OCI-LY1 (cell line): ENCODE measurements around the gene CDH23.

Source experiments
- H2AFZ ChIP-seq: fragments of 200-600 bp; sonication (generic), shearing (Covaris generic); 2 replicates; pipeline ENCODE4 v1.6.0; 2014; ENCODE audit warnings: antibody characterized with exemption, mild to moderate bottlenecking, low read length
- H3F3A ChIP-seq: fragments of 200-600 bp; sonication (generic), shearing (Covaris generic); 2 replicates; pipeline ENCODE4 v1.6.0; 2014; ENCODE audit warnings: mild to moderate bottlenecking, antibody characterized with exemption, low read length, moderate library complexity; ENCODE audit not compliant: insufficient read depth
- H3K27ac ChIP-seq: fragments of 200-600 bp; sonication (generic); 2 replicates; pipeline ENCODE4 v1.5.1; 2014; ENCODE audit warnings: low read length, mixed run types, mild to moderate bottlenecking, low read depth; ENCODE audit not compliant: poor library complexity, severe bottlenecking
- H3K27me3 ChIP-seq: fragments of 200-600 bp; sonication (generic); 2 replicates; pipeline ENCODE4 v1.6.0; 2014; ENCODE audit warnings: antibody characterized with exemption, mild to moderate bottlenecking, low read length, moderate library complexity; ENCODE audit not compliant: insufficient read depth
- H3K36me3 ChIP-seq: fragments of 200-600 bp; sonication (generic); 2 replicates; pipeline ENCODE4 v1.6.1; 2014; ENCODE audit warnings: mild to moderate bottlenecking, antibody characterized with exemption, low read length, moderate library complexity, mixed read lengths; ENCODE audit not compliant: insufficient read depth
- H3K4me1 ChIP-seq: fragments of 200-600 bp; sonication (generic); 2 replicates; pipeline ENCODE4 v1.5.1; 2014; ENCODE audit warnings: mild to moderate bottlenecking, low read length, moderate library complexity; ENCODE audit not compliant: insufficient read depth, severe bottlenecking
- H3K4me2 ChIP-seq: fragments of 200-600 bp; sonication (generic), shearing (Covaris generic); 2 replicates; pipeline ENCODE4 v1.6.1; 2014; ENCODE audit warnings: low read length
- H3K4me3 ChIP-seq: fragments of 200-600 bp; sonication (generic); 2 replicates; pipeline ENCODE4 v1.5.1; 2014; ENCODE audit warnings: low read length, low read depth, mild to moderate bottlenecking, mixed read lengths; ENCODE audit not compliant: poor library complexity, severe bottlenecking
- H3K79me2 ChIP-seq: fragments of 200-600 bp; shearing (Covaris generic); 2 replicates; pipeline ENCODE4 v1.6.1; 2016; ENCODE audit warnings: mixed run types, low read length, mixed read lengths; ENCODE audit not compliant: insufficient read depth
- H3K9ac ChIP-seq: fragments of 200-600 bp; sonication (generic), shearing (Covaris generic); 2 replicates; pipeline ENCODE4 v1.6.1; 2014; ENCODE audit warnings: mild to moderate bottlenecking, low read length, mixed read lengths
- H3K9me2 ChIP-seq: fragments of 200-600 bp; sonication (generic), shearing (Covaris generic); 2 replicates; pipeline ENCODE4 v1.6.1; 2014; ENCODE audit warnings: low read depth, mild to moderate bottlenecking, low read length, mixed read lengths
- H3K9me3 ChIP-seq: fragments of 200-600 bp; shearing (Covaris generic); 2 replicates; pipeline ENCODE4 v1.6.1; 2014; ENCODE audit warnings: low read length, mixed read lengths
- H4K20me1 ChIP-seq: fragments of 200-600 bp; sonication (generic), shearing (Covaris generic); 2 replicates; pipeline ENCODE4 v1.6.0; 2016; ENCODE audit warnings: mild to moderate bottlenecking, low read length; ENCODE audit not compliant: insufficient read depth
- CTCF ChIP-seq: fragments of 200-600 bp; sonication (generic), shearing (Covaris generic); IDR thresholded peaks from 2 replicates; pipeline ENCODE4 v1.5.1; 2017; ENCODE audit warnings: mild to moderate bottlenecking, antibody characterized with exemption, low read length, moderate library complexity, mixed read lengths
- EZH2 ChIP-seq: fragments of 200-600 bp; sonication (generic), shearing (Covaris generic); IDR thresholded peaks from 2 replicates; pipeline ENCODE4 v1.8.0; 2017; ENCODE audit warnings: borderline replicate concordance, mixed run types, mild to moderate bottlenecking, antibody characterized with exemption, low read length, moderate library complexity, mixed read lengths

The CDH23 gene

DNA sequence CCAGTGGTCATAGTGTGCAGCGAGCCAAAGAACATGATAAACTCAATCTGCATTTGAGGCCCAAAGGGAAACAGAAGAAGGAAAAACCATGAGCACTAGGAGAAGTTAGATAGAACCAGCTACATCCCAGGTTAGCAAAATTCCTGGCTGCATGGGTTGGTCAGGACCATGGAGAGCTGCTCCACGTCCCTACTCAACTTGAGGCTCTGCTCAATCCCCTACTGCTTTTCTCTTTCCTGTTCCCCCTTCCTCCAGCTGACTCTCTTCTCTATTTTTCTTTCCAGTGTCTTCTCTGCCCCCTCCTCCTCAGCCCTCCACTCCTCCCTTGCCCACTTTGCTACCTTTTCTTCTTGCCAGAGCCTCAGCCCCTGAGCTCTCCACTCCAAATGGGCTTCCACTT is 398.5 kb downstream of the CDH23 start:
- H3K9me2 ChIP-seq = no peaks in the 10 kb centered on the region
- H4K20me1 ChIP-seq = no peaks in the 10 kb centered on the region
- TF ChIP-seq EZH2 (no peak), CTCF (no peak)
- H3K9ac ChIP-seq = no peak overlapping the region
- H3K4me3 ChIP-seq = no peak overlapping the region
- H3K27ac ChIP-seq = no peak overlapping the region
- H3K79me2 ChIP-seq = no peaks in the 10 kb centered on the region
- H3K36me3 ChIP-seq = no peaks in the 10 kb centered on the region
- H3K4me1 ChIP-seq = no peaks in the 10 kb centered on the region
- H3K4me2 ChIP-seq = no peak overlapping the region
- H3F3A ChIP-seq = no peaks in the 10 kb centered on the region
- H3K27me3 ChIP-seq = 0 out of 2 replicates have a peak, but pooled peaks cover 8% of the 10 kb centered on the region
- H2AFZ ChIP-seq = no peak overlapping the region
- H3K9me3 ChIP-seq = no peaks in the 10 kb centered on the region

DNA sequence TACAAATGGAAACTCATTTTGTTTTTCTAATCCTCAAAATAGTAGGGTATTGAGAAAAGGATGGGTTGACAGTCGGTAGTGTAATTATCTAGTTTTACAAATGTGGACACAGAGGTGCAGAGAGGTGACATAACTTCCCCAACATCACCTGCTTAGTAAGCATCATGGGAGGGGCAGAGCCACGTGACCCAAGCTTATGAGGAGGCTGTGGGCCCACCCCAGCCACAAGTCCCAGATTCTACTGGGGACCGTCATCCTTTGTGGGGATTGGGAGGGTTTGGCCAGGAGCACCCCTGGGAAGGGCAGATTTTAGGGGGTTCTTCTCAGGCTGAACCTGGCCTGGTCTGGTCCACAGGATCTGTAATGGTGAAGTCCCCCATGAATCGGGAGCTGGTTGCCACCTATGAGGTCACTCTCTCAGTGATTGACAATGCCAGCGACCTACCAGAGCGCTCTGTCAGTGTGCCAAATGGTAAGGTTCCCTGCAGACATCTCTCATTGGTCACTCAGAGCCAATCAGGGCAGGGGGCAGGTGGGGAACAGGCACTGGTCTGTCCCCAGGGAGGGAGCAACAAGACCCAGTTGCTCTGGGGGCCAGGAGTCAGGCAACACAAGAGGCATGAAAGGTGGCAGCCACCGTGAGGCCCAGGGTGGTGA is 400.2 kb downstream of the CDH23 start:
- Histone ChIP-seq H3K27ac (no peak overlapping the region), H3K36me3 (no peaks in the 10 kb centered on the region), H3K27me3 (peaks cover 6% of the 10 kb centered on the region; the same call in 1 of the 2 replicates), H3K9me3 (no peaks in the 10 kb centered on the region), H3K4me3 (no peak overlapping the region), H3K9ac (no peak overlapping the region), H4K20me1 (no peaks in the 10 kb centered on the region), H3K9me2 (no peaks in the 10 kb centered on the region), H3K4me2 (no peak overlapping the region), H3F3A (no peaks in the 10 kb centered on the region), H2AFZ (no peak overlapping the region), H3K4me1 (no peaks in the 10 kb centered on the region), H3K79me2 (no peaks in the 10 kb centered on the region)
- TF ChIP-seq CTCF (no peak), EZH2 (no peak)

DNA sequence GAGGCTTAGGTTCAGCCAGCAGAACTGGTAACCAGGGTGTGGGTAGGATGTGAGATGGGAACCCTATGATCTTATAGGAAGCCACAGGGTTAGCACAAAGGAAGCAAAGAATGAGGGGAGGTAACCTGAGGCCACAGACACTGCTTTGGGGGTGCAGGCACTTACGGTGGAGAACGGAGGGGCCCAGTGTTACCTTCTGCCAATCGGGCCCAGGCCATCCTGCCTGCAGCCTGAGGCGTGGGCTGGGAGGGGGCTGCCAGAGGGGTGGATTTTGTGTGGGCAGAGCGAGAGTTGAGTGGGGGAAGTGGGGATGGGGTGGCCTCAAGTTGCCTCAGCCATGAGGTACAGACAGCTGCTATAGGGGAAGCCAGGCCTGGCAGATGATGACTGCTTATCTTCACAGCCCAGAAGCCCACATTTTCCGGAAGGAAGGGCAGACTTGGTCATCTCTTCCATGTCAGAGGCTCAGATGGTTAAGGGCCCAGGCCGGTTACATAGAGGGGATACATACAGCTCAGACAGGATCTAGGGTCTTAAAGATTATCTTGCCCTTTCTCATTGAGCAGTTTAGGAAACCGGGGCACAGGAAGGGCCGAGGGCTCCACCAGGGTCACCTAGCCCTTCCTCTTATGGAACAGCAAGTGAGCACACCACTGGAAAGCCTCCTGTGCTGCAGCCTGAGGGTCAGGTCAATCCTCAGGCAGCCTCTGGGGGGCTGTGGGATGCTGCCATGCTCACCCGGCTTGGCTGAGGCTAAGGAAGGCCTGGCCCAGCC is 401.0 kb downstream of the CDH23 start:
- Histone ChIP-seq H3K36me3 (no peaks in the 10 kb centered on the region), H3K9me3 (no peaks in the 10 kb centered on the region), H3F3A (no peaks in the 10 kb centered on the region), H4K20me1 (no peaks in the 10 kb centered on the region), H3K9me2 (no peaks in the 10 kb centered on the region), H3K79me2 (no peaks in the 10 kb centered on the region), H2AFZ (no peak overlapping the region), H3K4me3 (no peak overlapping the region), H3K27me3 (peaks cover 6% of the 10 kb centered on the region; the same call in 1 of the 2 replicates), H3K4me2 (no peak overlapping the region), H3K9ac (no peak overlapping the region), H3K27ac (no peak overlapping the region), H3K4me1 (no peaks in the 10 kb centered on the region)
- TF ChIP-seq EZH2 (no peak), CTCF (no peak)
